Endometrial microvascular endothelial cells (primary cell): ENCODE results near the gene TLR10. TPM values are rescaled to one million over a fixed set of nuclear protein-coding genes. Genes with fewer than 3 reads are reported as not detected.

Source experiments
- in situ Hi-C: cut with HindIII; loops from 2 replicates; pipeline ENCODE4 v1.10.0; 2017; ENCODE audit warnings: low sequenced_read_pairs, low pct_unique_long_range_greater_than_20kb; ENCODE audit errors: inconsistent ontology term
- total RNA-seq: library from RNA; depleted of rRNA; stranded (reverse); fragments of >200 nt; gene quantifications from one replicate; pipeline ENCODE4 v1.2.3, GENCODE V29; 2015; ENCODE audit errors: inconsistent ontology term

TLR10 gene
- total RNA-seq, 1 donor from 2014 or later, result not detected

- in situ Hi-C loops, result no loop called here
These were observed 38.9 kb downstream of the TLR10 start for GRCh38 chr4:38743866-38744265.

- in situ Hi-C loops, result no loop called here
These were observed 42.5 kb downstream of the TLR10 start for GRCh38 chr4:38740303-38740702.

- in situ Hi-C loops, result no loop called here
These were observed 43.6 kb downstream of the TLR10 start for GRCh38 chr4:38738940-38739803.

- in situ Hi-C loops, result no loop called here
These were observed 46.9 kb downstream of the TLR10 start for GRCh38 chr4:38735870-38736269.

GRCh38 chr4:38734911-38735310 lies 47.9 kb downstream of the TLR10 start:
- in situ Hi-C loops, result no loop called here

- in situ Hi-C loops, result no loop called here
These were observed 48.3 kb downstream of the TLR10 start for GRCh38 chr4:38734446-38734845.

GRCh38 chr4:38733663-38734062 lies 49.1 kb downstream of the TLR10 start:
- in situ Hi-C loops, result no loop called here

GRCh38 chr4:38730830-38731646 lies 51.8 kb downstream of the TLR10 start:
- in situ Hi-C loops, result no loop called here

GRCh38 chr4:38730493-38730829 lies 52.3 kb downstream of the TLR10 start:
- in situ Hi-C loops, result no loop called here

- in situ Hi-C loops, result no loop called here
These were observed 54.1 kb downstream of the TLR10 start for GRCh38 chr4:38728631-38729141.

GRCh38 chr4:38724475-38724808 lies 58.3 kb downstream of the TLR10 start:
- in situ Hi-C loops, result no loop called here

- in situ Hi-C loops, result no loop called here
These were observed 58.9 kb downstream of the TLR10 start for GRCh38 chr4:38723726-38724474.

- in situ Hi-C loops, result no loop called here
These were observed 59.7 kb downstream of the TLR10 start for GRCh38 chr4:38723114-38723513.

Other genes starting within 250 kb of the TLR10 start
- 26.8 TPM for gene KLF3, start 118.8 kb downstream of the TLR10 start, total RNA-seq
- gene TLR1, start 21.8 kb upstream of the TLR10 start, total RNA-seq, result 2.7 TPM
- 1.5 TPM for gene TLR6, start 73.8 kb upstream of the TLR10 start, total RNA-seq
- gene FAM114A1, start 84.8 kb upstream of the TLR10 start, total RNA-seq, result 115 TPM
- gene TMEM156, start 249.4 kb upstream of the TLR10 start, total RNA-seq, result 4.7 TPM